Esophagus squamous epithelium (tissue), 5 donors: Measurements from ENCODE around the gene CTNNA3. TPM values are rescaled to one million over a fixed set of nuclear protein-coding genes. Genes with fewer than 3 reads are reported as not detected.

Source experiments
- DNase-seq: peaks from one replicate; lab custom pipeline; 2025; lab: John Stamatoyannopoulos, UW
- H3K27ac ChIP-seq, 4 donors: fragments of 200-600 bp; sonication (generic); one replicate each; pipeline ENCODE4 v1.5.1; 2016 to 2019; ENCODE audit warnings: mild to moderate bottlenecking in 1 of 4
- H3K27me3 ChIP-seq, 4 donors: fragments of 200-600 bp; sonication (generic); 1 replicate in 3 of 4; 2 replicates in 1 of 4; pipeline versions ENCODE4 v1.5.1 to v1.6.0; 2017 to 2021; ENCODE audit warnings: antibody characterized with exemption in 1 of 4
- H3K36me3 ChIP-seq, 3 donors: fragments of 200-600 bp; sonication (generic); one replicate each; pipeline ENCODE4 v1.5.1; 2016 to 2019
- H3K4me1 ChIP-seq, 3 donors: fragments of 200-600 bp; sonication (generic); one replicate each; pipeline ENCODE4 v1.5.1; 2017 to 2019
- H3K4me3 ChIP-seq, 4 donors: fragments of 200-600 bp; sonication (generic); 1 replicate in 3 of 4; 2 replicates in 1 of 4; pipeline ENCODE4 v1.5.1; 2016 to 2019; ENCODE audit warnings: mild to moderate bottlenecking in 2 of 4, moderate library complexity in 1 of 4
- H3K9me3 ChIP-seq, 3 donors: fragments of 200-600 bp; sonication (generic); one replicate each; pipeline ENCODE4 v1.5.1; 2016 to 2019
- POLR2A ChIP-seq, 4 donors: fragments of 450-650 bp; IDR thresholded peaks; one replicate each; pipeline ENCODE4 v1.6.1; 2017; ENCODE audit warnings: antibody characterized with exemption in 4 of 4, mild to moderate bottlenecking in 4 of 4, moderate library complexity in 3 of 4
- WGBS, 2 donors: methylation state at CpG; one replicate each; pipeline ENCODE4 v1.1.5; 2018; 5-methylcytosine and 5-hydroxymethylcytosine counted together
- intact Hi-C: fragments of 100-400 bp; cut with DNase I; formaldehyde crosslinking; loops from one replicate; pipeline ENCODE4 v1.15.0; 2022
- total RNA-seq, 4 donors: library from RNA; depleted of rRNA; stranded (reverse); fragments of >200 nt; gene quantifications; one replicate each; pipeline ENCODE4 v1.1.0, GENCODE V29; 2016
- TF ChIP-seq, protein P1 (sequence below), 6 experiments: fragments of 450-650 bp in 4 of 6; fragments of 200-600 bp in 2 of 6; sonication (generic) in 2 of 6; IDR thresholded peaks; one replicate each; pipeline ENCODE4 v1.5.1; 2016 to 2019; ENCODE audit warnings: antibody characterized with exemption in 6 of 6, mild to moderate bottlenecking in 4 of 6, moderate library complexity in 4 of 6
- donor health status: DM: yes; HTN: yes; CAD: no.

CTNNA3 gene
- total RNA-seq, 4 donors from 2014 or later = 0.29 to 1.9 (median 0.61) TPM; not detected in 1

- H3K4me3 ChIP-seq = no peak overlapping the region
- no peak overlapping the region for H3K27ac ChIP-seq
- H3K36me3 ChIP-seq = no peaks in the 10 kb centered on the region
- 58 to 69% methylated on average over 5 of the region's 5 CpGs for WGBS, 2 donors
- H3K4me1 ChIP-seq = no peaks in the 10 kb centered on the region
- H3K27me3 ChIP-seq = no peaks in the 10 kb centered on the region
- H3K9me3 ChIP-seq = no peaks in the 10 kb centered on the region
- intact Hi-C loops = no loop called here
- DNase-seq = no peak
- no peak for TF ChIP-seq POLR2A (IDR thresholded peaks at IDR 0.05)
- TF ChIP-seq, protein P1, sequence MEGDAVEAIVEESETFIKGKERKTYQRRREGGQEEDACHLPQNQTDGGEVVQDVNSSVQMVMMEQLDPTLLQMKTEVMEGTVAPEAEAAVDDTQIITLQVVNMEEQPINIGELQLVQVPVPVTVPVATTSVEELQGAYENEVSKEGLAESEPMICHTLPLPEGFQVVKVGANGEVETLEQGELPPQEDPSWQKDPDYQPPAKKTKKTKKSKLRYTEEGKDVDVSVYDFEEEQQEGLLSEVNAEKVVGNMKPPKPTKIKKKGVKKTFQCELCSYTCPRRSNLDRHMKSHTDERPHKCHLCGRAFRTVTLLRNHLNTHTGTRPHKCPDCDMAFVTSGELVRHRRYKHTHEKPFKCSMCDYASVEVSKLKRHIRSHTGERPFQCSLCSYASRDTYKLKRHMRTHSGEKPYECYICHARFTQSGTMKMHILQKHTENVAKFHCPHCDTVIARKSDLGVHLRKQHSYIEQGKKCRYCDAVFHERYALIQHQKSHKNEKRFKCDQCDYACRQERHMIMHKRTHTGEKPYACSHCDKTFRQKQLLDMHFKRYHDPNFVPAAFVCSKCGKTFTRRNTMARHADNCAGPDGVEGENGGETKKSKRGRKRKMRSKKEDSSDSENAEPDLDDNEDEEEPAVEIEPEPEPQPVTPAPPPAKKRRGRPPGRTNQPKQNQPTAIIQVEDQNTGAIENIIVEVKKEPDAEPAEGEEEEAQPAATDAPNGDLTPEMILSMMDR (IDR thresholded peaks at IDR 0.05) = no peak
Observed at GRCh38 chr10:66218981-66219587, 1476.9 kb downstream of the CTNNA3 start.

DNA sequence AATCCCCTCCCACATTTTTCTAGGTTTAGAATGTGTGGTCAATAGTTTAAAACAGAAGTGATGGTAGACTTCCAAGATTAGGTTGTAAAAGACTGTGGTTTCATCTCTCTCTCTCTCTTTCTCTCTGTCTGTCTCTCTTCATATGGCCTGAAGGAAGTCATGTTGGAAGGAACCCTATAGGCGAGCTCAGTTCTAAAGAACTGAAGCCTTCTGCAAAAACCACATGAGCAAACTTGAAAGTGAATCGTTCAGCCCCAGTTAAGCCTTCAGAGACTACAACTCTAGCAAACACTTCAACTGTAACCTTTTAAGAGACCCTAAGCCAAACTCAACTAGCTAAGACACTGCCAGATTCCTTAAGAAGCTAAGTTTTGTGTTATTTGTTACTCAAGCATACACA, 1477.7 kb downstream of the CTNNA3 start:
- Histone ChIP-seq H3K9me3 (no peaks in the 10 kb centered on the region), H3K36me3 (no peaks in the 10 kb centered on the region), H3K4me3 (no peak overlapping the region), H3K4me1 (no peaks in the 10 kb centered on the region), H3K27ac (no peak overlapping the region), H3K27me3 (no peaks in the 10 kb centered on the region)
- TF ChIP-seq, protein P1 (IDR thresholded peaks at IDR 0.05) = no peak
- TF ChIP-seq POLR2A (IDR thresholded peaks at IDR 0.05) = no peak
- intact Hi-C loops = no loop called here
- WGBS, 2 donors = 22 to 30% methylated on average over 2 of the region's 2 CpGs
- no peak for DNase-seq

DNA sequence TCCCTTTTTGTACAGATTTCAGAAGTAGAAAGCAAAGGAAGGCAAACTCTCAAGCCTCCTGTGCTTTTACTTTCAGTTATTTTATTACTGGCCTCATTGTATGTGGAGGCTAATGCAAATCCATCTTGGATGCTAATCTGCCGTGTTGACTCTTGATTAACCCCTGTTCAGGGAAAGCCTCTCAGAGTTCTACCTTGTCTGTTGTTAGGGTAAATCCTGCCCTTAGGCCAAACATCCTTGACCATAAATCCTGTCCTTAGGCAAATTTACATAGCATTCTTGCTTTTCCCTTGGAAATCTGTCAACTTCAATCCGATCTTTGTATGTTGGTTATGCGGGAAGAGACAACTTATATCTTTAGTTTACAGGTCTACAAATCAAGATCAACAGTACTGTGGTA, 1480.1 kb downstream of the CTNNA3 start:
- TF ChIP-seq, protein P1 (IDR thresholded peaks at IDR 0.05) = no peak
- TF ChIP-seq POLR2A (IDR thresholded peaks at IDR 0.05) = no peak
- WGBS, 2 donors = 33 to 75% methylated on average over 3 of the region's 3 CpGs
- H3K9me3 ChIP-seq = no peaks in the 10 kb centered on the region
- intact Hi-C loops = no loop called here
- H3K36me3 ChIP-seq = no peaks in the 10 kb centered on the region
- H3K4me1 ChIP-seq = no peaks in the 10 kb centered on the region
- DNase-seq = no peak
- H3K27ac ChIP-seq = no peak overlapping the region
- no peak overlapping the region for H3K4me3 ChIP-seq
- no peaks in the 10 kb centered on the region for H3K27me3 ChIP-seq

GRCh38 chr10:66214721-66215404, 1481.1 kb downstream of the CTNNA3 start:
- H3K27ac ChIP-seq = no peak overlapping the region
- 63 to 64% methylated on average over 4 of the region's 4 CpGs for WGBS, 2 donors
- no peaks in the 10 kb centered on the region for H3K36me3 ChIP-seq
- DNase-seq = no peak
- H3K27me3 ChIP-seq = no peaks in the 10 kb centered on the region
- TF ChIP-seq, protein P1 (IDR thresholded peaks at IDR 0.05) = no peak
- TF ChIP-seq POLR2A (IDR thresholded peaks at IDR 0.05) = no peak
- no peaks in the 10 kb centered on the region for H3K9me3 ChIP-seq
- no peak overlapping the region for H3K4me3 ChIP-seq
- intact Hi-C loops = no loop called here
- no peaks in the 10 kb centered on the region for H3K4me1 ChIP-seq

DNA sequence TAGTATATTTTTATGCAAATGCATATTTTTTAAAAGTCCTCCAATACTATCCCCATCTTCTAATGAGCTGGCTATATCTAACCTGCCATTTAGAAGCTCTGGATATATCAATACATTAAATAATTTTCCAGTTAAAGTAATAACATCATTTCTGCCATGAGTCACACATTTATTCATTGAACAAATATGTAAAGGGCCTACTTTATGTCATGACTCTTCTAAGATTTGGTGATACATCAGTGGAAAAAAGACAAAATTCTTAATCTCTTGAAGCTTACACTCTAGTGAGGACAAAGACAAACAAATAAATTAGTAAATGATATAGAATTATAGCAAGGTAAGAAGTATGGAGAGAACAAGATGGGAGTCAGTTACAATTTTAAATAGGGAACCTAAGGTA, 1487.0 kb downstream of the CTNNA3 start:
- Histone ChIP-seq H3K27me3 (no peaks in the 10 kb centered on the region), H3K4me3 (no peak overlapping the region), H3K4me1 (no peaks in the 10 kb centered on the region), H3K36me3 (no peaks in the 10 kb centered on the region), H3K27ac (no peak overlapping the region), H3K9me3 (no peaks in the 10 kb centered on the region)
- intact Hi-C loops = no loop called here
- DNase-seq = no peak
- TF ChIP-seq POLR2A (IDR thresholded peaks at IDR 0.05) = no peak
- TF ChIP-seq, protein P1 (IDR thresholded peaks at IDR 0.05) = no peak
